Esophagus squamous epithelium (tissue), 5 donors: ENCODE results near the gene UBE2O. TPM values are rescaled to one million over a fixed set of nuclear protein-coding genes. Genes with fewer than 3 reads are reported as not detected.

Source experiments
- DNase-seq: peaks from one replicate; lab custom pipeline; 2025; lab: John Stamatoyannopoulos, UW
- H3K27ac ChIP-seq, 4 donors: fragments of 200-600 bp; sonication (generic); one replicate each; pipeline ENCODE4 v1.5.1; 2016 to 2019; ENCODE audit warnings: mild to moderate bottlenecking in 1 of 4
- H3K27me3 ChIP-seq, 4 donors: fragments of 200-600 bp; sonication (generic); 1 replicate in 3 of 4; 2 replicates in 1 of 4; pipeline versions ENCODE4 v1.5.1 to v1.6.0; 2017 to 2021; ENCODE audit warnings: antibody characterized with exemption in 1 of 4
- H3K36me3 ChIP-seq, 3 donors: fragments of 200-600 bp; sonication (generic); one replicate each; pipeline ENCODE4 v1.5.1; 2016 to 2019
- H3K4me1 ChIP-seq, 3 donors: fragments of 200-600 bp; sonication (generic); one replicate each; pipeline ENCODE4 v1.5.1; 2017 to 2019
- H3K4me3 ChIP-seq, 4 donors: fragments of 200-600 bp; sonication (generic); 1 replicate in 3 of 4; 2 replicates in 1 of 4; pipeline ENCODE4 v1.5.1; 2016 to 2019; ENCODE audit warnings: mild to moderate bottlenecking in 2 of 4, moderate library complexity in 1 of 4
- H3K9me3 ChIP-seq, 3 donors: fragments of 200-600 bp; sonication (generic); one replicate each; pipeline ENCODE4 v1.5.1; 2016 to 2019
- CTCF ChIP-seq, 6 experiments: fragments of 450-650 bp in 4 of 6; fragments of 200-600 bp in 2 of 6; sonication (generic) in 2 of 6; IDR thresholded peaks; one replicate each; pipeline ENCODE4 v1.5.1; 2016 to 2019; ENCODE audit warnings: antibody characterized with exemption in 6 of 6, mild to moderate bottlenecking in 4 of 6, moderate library complexity in 4 of 6
- POLR2A ChIP-seq, 4 donors: fragments of 450-650 bp; IDR thresholded peaks; one replicate each; pipeline ENCODE4 v1.6.1; 2017; ENCODE audit warnings: antibody characterized with exemption in 4 of 4, mild to moderate bottlenecking in 4 of 4, moderate library complexity in 3 of 4
- WGBS, 2 donors: methylation state at CpG; one replicate each; pipeline ENCODE4 v1.1.5; 2018; 5-methylcytosine and 5-hydroxymethylcytosine counted together
- intact Hi-C: fragments of 100-400 bp; cut with DNase I; formaldehyde crosslinking; loops from one replicate; pipeline ENCODE4 v1.15.0; 2022
- total RNA-seq, 4 donors: library from RNA; depleted of rRNA; stranded (reverse); fragments of >200 nt; gene quantifications; one replicate each; pipeline ENCODE4 v1.1.0, GENCODE V29; 2016
- donor health status: DM: yes; HTN: yes; CAD: no.

Gene UBE2O
- total RNA-seq, 4 donors from 2014 or later, result 11.9 to 19.8 (median 16.3) TPM

GRCh38 chr17:76446449-76447231 is 6.3 kb downstream of the UBE2O start:
- Histone ChIP-seq H3K4me1 (peaks cover 15 to 46% (median 15%) of the 10 kb centered on the region in 3 donors), H3K4me3 (no peak overlapping the region), H3K27ac (peak overlapping the region; percentile 0 to 52 (median 10)), H3K9me3 (no peaks in the 10 kb centered on the region), H3K36me3 (no peaks in the 10 kb centered on the region), H3K27me3 (no peaks in the 10 kb centered on the region)
- WGBS, 2 donors, result 29 to 38% methylated on average over 9 of the region's 9 CpGs
- no peak for DNase-seq
- TF ChIP-seq CTCF (IDR thresholded peaks at IDR 0.05) (no peak), POLR2A (IDR thresholded peaks at IDR 0.05) (no peak)
- intact Hi-C loops, result no loop called here

DNA sequence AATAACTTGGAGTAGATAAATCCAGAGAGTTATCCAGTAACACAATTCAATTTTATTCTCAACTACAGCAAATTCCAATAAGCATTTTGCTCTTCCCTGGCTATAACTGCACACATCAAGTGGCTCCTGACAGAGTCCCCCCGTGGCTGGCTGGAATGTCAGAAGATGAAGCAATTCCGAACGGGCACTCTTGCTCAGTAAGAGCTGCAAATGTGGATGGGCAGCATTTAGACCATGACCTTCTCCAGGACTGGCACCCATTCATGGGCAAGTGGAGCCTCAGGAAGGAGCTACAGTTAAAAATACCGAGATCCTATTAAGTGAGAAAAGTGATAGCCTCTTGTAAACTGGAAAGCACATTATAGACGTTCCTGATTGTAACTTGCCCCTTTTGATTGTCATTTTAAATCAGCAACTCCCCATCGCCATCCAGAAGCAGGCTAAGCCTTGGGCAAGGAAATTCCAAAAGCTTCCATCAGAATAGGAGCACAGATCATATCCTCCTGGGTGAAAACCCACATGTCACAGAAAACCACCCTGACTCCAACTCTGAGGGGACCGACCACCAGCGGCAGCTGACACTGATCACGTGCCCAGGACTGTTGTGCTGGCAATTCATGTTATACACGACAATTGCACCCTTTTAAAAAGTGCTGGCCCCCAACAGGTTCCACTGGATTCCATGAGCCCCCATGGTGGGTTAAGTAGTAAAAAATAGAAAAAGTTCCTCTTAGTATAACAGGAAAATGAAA is 7.1 kb downstream of the UBE2O start:
- DNase-seq, result no peak
- Histone ChIP-seq H3K9me3 (no peaks in the 10 kb centered on the region), H3K27ac (peak overlapping the region in 1 of 4 donors; percentile 14), H3K4me3 (no peak overlapping the region), H3K4me1 (peaks cover 12 to 38% (median 12%) of the 10 kb centered on the region in 3 donors), H3K36me3 (no peaks in the 10 kb centered on the region), H3K27me3 (no peaks in the 10 kb centered on the region)
- TF ChIP-seq POLR2A (IDR thresholded peaks at IDR 0.05) (no peak), CTCF (IDR thresholded peaks at IDR 0.05) (no peak)
- intact Hi-C loops, result no loop called here
- WGBS, 2 donors, result 75 to 86% methylated on average over 5 to 9 of the region's 10 CpGs

- Histone ChIP-seq H3K36me3 (no peaks in the 10 kb centered on the region), H3K27ac (no peak overlapping the region), H3K9me3 (no peaks in the 10 kb centered on the region), H3K4me1 (peaks cover 12 to 36% (median 12%) of the 10 kb centered on the region in 3 donors), H3K27me3 (no peaks in the 10 kb centered on the region), H3K4me3 (no peak overlapping the region)
- TF ChIP-seq POLR2A (IDR thresholded peaks at IDR 0.05) (no peak), CTCF (IDR thresholded peaks at IDR 0.05) (no peak)
- intact Hi-C loops, result no loop called here
- WGBS, 2 donors, result 74 to 76% methylated on average over 8 to 9 of the region's 9 CpGs
- DNase-seq, result no peak
Observed at GRCh38 chr17:76444518-76445311, 8.2 kb downstream of the UBE2O start.

DNA sequence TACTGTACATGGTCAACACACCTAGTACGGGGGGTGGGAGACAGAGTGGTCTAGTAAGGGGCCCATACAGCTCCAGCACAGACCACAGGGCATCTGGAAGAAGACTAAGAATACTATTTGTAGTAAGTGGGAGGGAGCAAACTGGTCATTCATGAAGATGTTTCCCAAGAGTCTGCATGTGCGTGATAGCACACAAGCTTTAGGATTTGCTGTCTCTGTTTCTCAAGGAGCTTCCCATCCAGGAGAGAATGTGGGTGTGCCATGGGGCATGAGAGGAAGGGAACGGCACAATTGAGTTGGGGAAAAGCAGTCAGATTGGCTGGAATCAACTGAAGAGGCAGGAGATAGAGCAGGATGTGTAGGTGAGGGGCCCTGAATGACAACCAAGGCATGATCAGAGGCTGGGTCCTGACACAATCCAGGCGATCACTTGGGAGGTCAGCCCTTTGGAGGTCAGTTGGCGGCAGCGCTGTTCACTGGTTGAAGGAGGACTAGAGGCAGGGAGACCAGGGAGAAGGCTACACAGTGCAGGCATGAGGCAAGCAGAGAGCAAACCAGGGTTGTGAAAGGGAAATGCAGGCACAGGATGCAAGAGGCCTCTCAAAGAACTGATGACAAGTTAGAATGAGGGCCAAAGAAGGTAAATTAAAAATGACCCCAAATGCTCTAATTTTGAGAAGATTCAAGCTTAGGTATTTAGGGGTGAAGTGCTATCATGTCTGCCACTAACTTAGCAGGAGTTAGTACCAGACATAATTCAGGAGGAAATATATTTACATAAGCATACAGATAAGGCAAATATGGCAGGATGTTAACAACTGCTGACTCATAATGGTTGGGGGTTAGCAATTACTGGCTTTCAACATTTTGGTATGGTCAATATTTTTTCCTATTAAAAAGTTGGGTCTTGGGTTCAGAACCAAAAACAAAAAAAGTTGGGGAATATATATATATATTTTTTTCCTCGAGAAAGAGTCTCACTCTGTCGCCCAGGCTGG is 10.3 kb downstream of the UBE2O start:
- H3K4me3 ChIP-seq, result no peak overlapping the region
- peaks cover 8 to 28% (median 9%) of the 10 kb centered on the region in 3 donors for H3K4me1 ChIP-seq
- intact Hi-C loops, result no loop called here
- no peaks in the 10 kb centered on the region for H3K9me3 ChIP-seq
- 95 to 97% methylated on average over 8 of the region's 8 CpGs for WGBS, 2 donors
- TF ChIP-seq POLR2A (IDR thresholded peaks at IDR 0.05) (no peak), CTCF (IDR thresholded peaks at IDR 0.05) (no peak)
- no peaks in the 10 kb centered on the region for H3K27me3 ChIP-seq
- DNase-seq, result no peak
- no peaks in the 10 kb centered on the region for H3K36me3 ChIP-seq
- no peak overlapping the region for H3K27ac ChIP-seq
